Body of pancreas (tissue), 4 donors: ENCODE data around the gene TVP23C.

Experiments
- CTCF ChIP-seq, 7 experiments: fragments of 450-650 bp in 4 of 7; fragments of 200-600 bp in 3 of 7; sonication (generic) in 3 of 7; IDR thresholded peaks; one replicate each; pipeline ENCODE4 v1.5.1; 2016 to 2019; ENCODE audit warnings: antibody characterized with exemption in 7 of 7
- POLR2A ChIP-seq, 3 donors: fragments of 450-650 bp; IDR thresholded peaks; one replicate each; pipeline ENCODE4 v1.6.1; 2016; ENCODE audit warnings: antibody characterized with exemption in 3 of 3, mild to moderate bottlenecking in 2 of 3

GRCh38 chr17:15465045-15465701, 98.1 kb downstream of the TVP23C start:
- peak in 1 of 7 experiments; percentile 7 for TF ChIP-seq CTCF (IDR thresholded peaks at IDR 0.05)
- no peak for TF ChIP-seq POLR2A (IDR thresholded peaks at IDR 0.05)
